Fibroblast of peridontal ligament (primary cell): ENCODE results near the gene HNRNPAB.
"Not testable (repeated sequence)": the region's sequence is repeated elsewhere in the genome, so short reads cannot be mapped to it uniquely, and the experiment has no call there.

Source experiments
- DNase-seq: peaks from one replicate; pipeline ENCODE4 v3.0.0-alpha.2; 2010; ENCODE audit errors: extremely low read depth

Gene HNRNPAB

GRCh38 chr5:178230879-178231538 is 26.7 kb downstream of the HNRNPAB start:
- DNase-seq: peak; percentile 62

- DNase-seq: no peak
Measured at GRCh38 chr5:178231539-178232123, 27.3 kb downstream of the HNRNPAB start.

- peak; percentile 58 for DNase-seq
Measured at GRCh38 chr5:178232124-178232919, 28.0 kb downstream of the HNRNPAB start, which contains the start of gene PHYKPL. Gene PHYKPL, minus strand, starts transcription at chr5:178232802. Its CDS starts 252 bp downstream, at chr5:178232550.

GRCh38 chr5:178232920-178233429 is 28.6 kb downstream of the HNRNPAB start:
- DNase-seq: no peak

- DNase-seq: no peak
Measured at GRCh38 chr5:178234121-178234749, 29.9 kb downstream of the HNRNPAB start.

- peak; percentile 53 for DNase-seq
Measured at GRCh38 chr5:178234750-178235587, 30.6 kb downstream of the HNRNPAB start.

- DNase-seq: no peak
Measured at GRCh38 chr5:178235588-178235974, 31.2 kb downstream of the HNRNPAB start.

- DNase-seq: no peak
Measured at GRCh38 chr5:178236126-178236525, 31.8 kb downstream of the HNRNPAB start.

GRCh38 chr5:178236679-178237078 is 32.3 kb downstream of the HNRNPAB start:
- no peak for DNase-seq

- no peak for DNase-seq
Measured at GRCh38 chr5:178237431-178238312, 33.3 kb downstream of the HNRNPAB start.

GRCh38 chr5:178238313-178238635 is 33.9 kb downstream of the HNRNPAB start:
- no peak for DNase-seq

GRCh38 chr5:178238711-178239592 is 34.6 kb downstream of the HNRNPAB start:
- DNase-seq: no peak

- DNase-seq: not testable (repeated sequence)
Measured at GRCh38 chr5:178239626-178240301, 35.4 kb downstream of the HNRNPAB start.

- DNase-seq: no peak
Measured at GRCh38 chr5:178240341-178240741, 36.0 kb downstream of the HNRNPAB start.

- no peak for DNase-seq
Measured at GRCh38 chr5:178240766-178241165, 36.4 kb downstream of the HNRNPAB start.

GRCh38 chr5:178241231-178241663 is 36.9 kb downstream of the HNRNPAB start:
- no peak for DNase-seq

- DNase-seq: no peak
Measured at GRCh38 chr5:178241688-178242231, 37.4 kb downstream of the HNRNPAB start.

GRCh38 chr5:178242416-178242815 is 38.1 kb downstream of the HNRNPAB start:
- DNase-seq: no peak
